Body of pancreas (tissue), 4 donors: Measurements from ENCODE around the gene TIMD4. TPM values are rescaled to one million over a fixed set of nuclear protein-coding genes. Genes with fewer than 3 reads are reported as not detected.

Experiments
- ATAC-seq: fragments of 150-250 bp; one replicate; pipeline ENCODE4 v1.9.1; 2016
- DNase-seq, 4 donors: peaks; one replicate each; pipeline ENCODE4 v3.0.0-alpha.2; 2019
- H3K27ac ChIP-seq, 4 donors: fragments of 200-600 bp; sonication (generic); 1 replicate in 3 of 4; 2 replicates in 1 of 4; pipeline versions ENCODE4 v1.5.1 to v1.6.1; 2016 to 2019; ENCODE audit warnings: mild to moderate bottlenecking in 1 of 4, mixed read lengths in 1 of 4, moderate library complexity in 1 of 4
- H3K27me3 ChIP-seq, 2 donors: fragments of 200-600 bp; sonication (generic); one replicate each; pipeline ENCODE4 v1.6.0; 2016; ENCODE audit warnings: mild to moderate bottlenecking in 1 of 2
- H3K36me3 ChIP-seq, 2 donors: fragments of 200-600 bp; sonication (generic); replicated peaks in 1 of 2; 2 replicates each; pipeline ENCODE4 v1.5.1; 2016; ENCODE audit warnings: low read depth in 2 of 2; ENCODE audit not compliant: insufficient read depth in 1 of 2
- H3K4me1 ChIP-seq: fragments of 200-600 bp; sonication (generic); one replicate; pipeline ENCODE4 v1.6.0; 2016
- H3K4me3 ChIP-seq, 2 donors: fragments of 200-600 bp; sonication (generic); 1 replicate in 1 of 2; 2 replicates in 1 of 2; pipeline ENCODE4 v1.5.1; 2016 to 2019
- H3K9me3 ChIP-seq, 3 donors: fragments of 200-600 bp; sonication (generic); 1 replicate in 2 of 3; 2 replicates in 1 of 3; pipeline ENCODE4 v1.5.1; 2016
- CTCF ChIP-seq, 7 experiments: fragments of 450-650 bp in 4 of 7; fragments of 200-600 bp in 3 of 7; sonication (generic) in 3 of 7; IDR thresholded peaks; one replicate each; pipeline ENCODE4 v1.5.1; 2016 to 2019; ENCODE audit warnings: antibody characterized with exemption in 7 of 7
- POLR2A ChIP-seq, 3 donors: fragments of 450-650 bp; IDR thresholded peaks; one replicate each; pipeline ENCODE4 v1.6.1; 2016; ENCODE audit warnings: antibody characterized with exemption in 3 of 3, mild to moderate bottlenecking in 2 of 3
- WGBS, 2 donors: methylation state at CpG; one replicate each; pipeline ENCODE4 v1.1.5; 2017; 5-methylcytosine and 5-hydroxymethylcytosine counted together
- intact Hi-C: fragments of 100-400 bp; cut with DNase I; formaldehyde crosslinking; loops from one replicate; pipeline ENCODE4 v1.15.1; 2023
- total RNA-seq, 2 donors: library from RNA; depleted of rRNA; stranded (reverse); fragments of >200 nt; gene quantifications; one replicate each; pipeline ENCODE4 v1.1.0, GENCODE V29; 2016

The TIMD4 gene
- total RNA-seq, 2 donors from 2014 or later, result not detected

- no peak overlapping the region for H3K27ac ChIP-seq
- ATAC-seq (no peak), DNase-seq (no peak)
- H3K9me3 ChIP-seq, result no peaks in the 10 kb centered on the region
- H3K36me3 ChIP-seq, result no peaks in the 10 kb centered on the region
- no peaks in the 10 kb centered on the region for H3K4me1 ChIP-seq
- intact Hi-C loops, result no loop called here
- TF ChIP-seq POLR2A (IDR thresholded peaks at IDR 0.05), result no peak
- no peak for TF ChIP-seq CTCF (IDR thresholded peaks at IDR 0.05)
- H3K4me3 ChIP-seq, result no peak overlapping the region
- no peaks in the 10 kb centered on the region for H3K27me3 ChIP-seq
These were observed 6.7 kb downstream of the TIMD4 start for GRCh38 chr5:156956321-156956720.

DNA sequence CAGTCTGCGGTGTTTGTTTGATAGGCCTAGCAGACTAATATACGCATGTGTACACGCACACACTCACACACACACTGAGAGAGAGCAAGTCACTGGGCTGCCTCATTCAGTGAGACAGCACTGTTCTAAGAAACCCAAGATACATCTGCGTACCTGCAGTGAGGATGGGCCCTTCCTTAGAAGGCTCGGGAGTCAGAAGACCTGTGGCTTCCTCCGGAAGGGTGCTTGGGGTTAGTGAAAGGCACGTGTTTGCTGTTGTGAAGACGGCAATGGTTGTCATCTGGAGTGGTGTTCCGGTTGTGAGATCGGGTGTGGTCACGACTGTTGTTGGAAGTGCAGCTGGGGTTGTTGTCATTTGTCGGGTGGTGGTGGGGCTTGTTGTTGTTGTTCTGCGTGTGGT, 11.7 kb downstream of the TIMD4 start:
- H3K4me3 ChIP-seq, result no peak overlapping the region
- intact Hi-C loops, result no loop called here
- H3K36me3 ChIP-seq, result no peaks in the 10 kb centered on the region
- no peaks in the 10 kb centered on the region for H3K4me1 ChIP-seq
- WGBS, 2 donors, result 79 to 84% methylated on average over 13 of the region's 13 CpGs
- TF ChIP-seq POLR2A (IDR thresholded peaks at IDR 0.05) (no peak), CTCF (IDR thresholded peaks at IDR 0.05) (no peak)
- DNase-seq, result no peak
- no peak for ATAC-seq
- H3K9me3 ChIP-seq, result no peaks in the 10 kb centered on the region
- no peak overlapping the region for H3K27ac ChIP-seq
- H3K27me3 ChIP-seq, result no peaks in the 10 kb centered on the region

GRCh38 chr5:156950716-156951115, 12.3 kb downstream of the TIMD4 start:
- TF ChIP-seq POLR2A (IDR thresholded peaks at IDR 0.05) (no peak), CTCF (IDR thresholded peaks at IDR 0.05) (no peak)
- H3K36me3 ChIP-seq, result no peaks in the 10 kb centered on the region
- ATAC-seq (no peak), DNase-seq (no peak)
- H3K27me3 ChIP-seq, result no peaks in the 10 kb centered on the region
- H3K4me3 ChIP-seq, result no peak overlapping the region
- intact Hi-C loops, result no loop called here
- H3K9me3 ChIP-seq, result no peaks in the 10 kb centered on the region
- no peak overlapping the region for H3K27ac ChIP-seq
- WGBS, 2 donors, result 59 to 66% methylated on average over 3 of the region's 3 CpGs
- H3K4me1 ChIP-seq, result no peaks in the 10 kb centered on the region

- Histone ChIP-seq H3K27me3 (no peaks in the 10 kb centered on the region), H3K4me1 (no peaks in the 10 kb centered on the region), H3K4me3 (no peak overlapping the region), H3K27ac (no peak overlapping the region), H3K36me3 (no peaks in the 10 kb centered on the region), H3K9me3 (no peaks in the 10 kb centered on the region)
- no peak for TF ChIP-seq POLR2A (IDR thresholded peaks at IDR 0.05)
- TF ChIP-seq CTCF (IDR thresholded peaks at IDR 0.05), result no peak
- DNase-seq, result no peak
- ATAC-seq, result no peak
- intact Hi-C loops, result no loop called here
These were observed 13.6 kb downstream of the TIMD4 start for GRCh38 chr5:156949424-156949823.

DNA sequence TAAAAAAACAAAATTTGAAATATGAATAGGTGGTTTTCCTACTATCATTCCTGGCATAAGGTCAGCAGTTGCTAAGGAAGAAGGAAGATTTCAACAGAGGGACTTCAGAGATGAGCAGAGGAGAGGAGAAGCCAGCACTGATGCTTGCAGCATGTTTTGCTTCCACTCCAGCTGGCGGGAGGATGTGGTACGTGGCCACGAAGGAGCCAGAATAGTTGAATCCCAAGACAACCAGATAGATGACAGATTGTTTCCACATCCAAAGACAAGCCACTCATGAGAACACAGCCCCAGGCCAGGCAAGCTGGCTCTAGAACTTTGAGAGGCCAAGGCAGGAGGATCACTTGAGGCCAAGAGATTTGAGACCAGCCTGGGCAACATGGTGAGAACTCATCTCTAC, 15.1 kb downstream of the TIMD4 start:
- no peak for DNase-seq
- ATAC-seq, result no peak
- TF ChIP-seq CTCF (IDR thresholded peaks at IDR 0.05) (no peak), POLR2A (IDR thresholded peaks at IDR 0.05) (no peak)
- Histone ChIP-seq H3K27me3 (no peaks in the 10 kb centered on the region), H3K27ac (no peak overlapping the region), H3K36me3 (no peaks in the 10 kb centered on the region), H3K9me3 (no peaks in the 10 kb centered on the region), H3K4me1 (no peaks in the 10 kb centered on the region), H3K4me3 (no peak overlapping the region)
- 73 to 85% methylated on average over 3 of the region's 3 CpGs for WGBS, 2 donors
- intact Hi-C loops, result no loop called here
